DMS 273 (cell line): Measurements from ENCODE around the gene NFIB.

Experiments
- DNase-seq: peaks from one replicate; lab custom pipeline; 2025; ENCODE audit not compliant: unreplicated experiment; lab: John Stamatoyannopoulos, UW

Gene NFIB

DNA sequence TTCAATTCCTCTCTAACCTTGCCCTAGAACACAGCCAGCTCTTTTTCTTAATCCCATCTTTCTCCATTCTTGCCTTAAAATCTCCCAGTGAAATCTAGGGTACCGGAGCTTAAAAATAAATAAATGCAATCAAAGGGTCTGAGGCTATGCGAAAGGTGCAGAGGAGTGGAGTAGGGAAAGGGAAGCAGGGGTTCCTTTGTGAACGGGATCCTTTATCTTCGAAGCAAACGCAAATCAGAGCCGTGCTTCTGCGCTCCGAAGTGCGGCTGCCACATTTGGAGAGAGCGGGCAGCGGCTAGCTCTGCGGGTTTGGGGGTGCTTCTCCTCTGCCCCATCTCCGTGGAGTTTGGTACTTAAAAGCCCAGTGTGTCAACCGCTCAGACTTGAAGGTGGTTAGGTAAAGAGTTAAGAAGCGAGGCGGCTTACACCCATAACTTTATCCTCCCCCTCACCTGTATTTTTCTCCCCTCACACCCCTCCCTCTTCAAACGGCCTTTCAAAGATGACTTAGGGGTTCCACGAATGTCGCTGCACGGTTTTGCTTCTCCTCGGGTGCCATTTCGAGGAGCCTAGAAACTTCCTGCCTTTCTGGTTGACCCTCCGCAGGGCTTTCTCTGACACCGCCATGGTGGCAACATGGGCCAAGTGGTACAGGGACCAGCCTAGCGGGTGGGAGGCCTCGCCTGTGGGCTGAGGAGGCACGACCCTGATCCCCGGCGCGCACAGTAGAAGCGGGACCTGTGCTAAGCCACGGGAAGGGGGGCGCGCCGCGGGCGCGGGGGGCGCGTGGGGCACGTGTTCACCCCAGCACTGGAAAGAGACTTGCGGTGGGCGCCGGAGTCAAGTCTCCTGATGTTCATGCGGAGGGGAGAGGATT, 31.7 kb upstream of the NFIB start:
- DNase-seq: no peak

DNA sequence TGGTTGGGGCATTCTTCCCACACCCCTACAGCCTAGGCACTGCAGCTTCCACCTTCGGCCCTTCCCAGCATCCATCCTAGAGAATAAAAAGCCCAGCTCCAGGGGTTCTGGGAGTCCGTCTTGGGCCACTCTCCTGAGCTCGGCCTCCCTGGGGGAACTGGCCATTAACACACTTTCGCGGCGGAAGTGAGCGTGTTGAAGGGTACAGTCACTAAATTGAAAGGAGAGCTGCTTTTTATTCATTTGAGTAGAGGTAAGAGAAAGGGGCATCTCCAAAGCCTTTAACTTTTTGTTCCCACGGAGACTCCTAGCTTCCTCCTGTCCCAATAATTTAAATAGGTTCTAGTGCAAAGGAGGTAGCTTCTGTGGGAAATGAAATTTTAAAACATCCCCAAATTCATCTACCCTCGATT, 31.0 kb upstream of the NFIB start:
- no peak for DNase-seq

DNA sequence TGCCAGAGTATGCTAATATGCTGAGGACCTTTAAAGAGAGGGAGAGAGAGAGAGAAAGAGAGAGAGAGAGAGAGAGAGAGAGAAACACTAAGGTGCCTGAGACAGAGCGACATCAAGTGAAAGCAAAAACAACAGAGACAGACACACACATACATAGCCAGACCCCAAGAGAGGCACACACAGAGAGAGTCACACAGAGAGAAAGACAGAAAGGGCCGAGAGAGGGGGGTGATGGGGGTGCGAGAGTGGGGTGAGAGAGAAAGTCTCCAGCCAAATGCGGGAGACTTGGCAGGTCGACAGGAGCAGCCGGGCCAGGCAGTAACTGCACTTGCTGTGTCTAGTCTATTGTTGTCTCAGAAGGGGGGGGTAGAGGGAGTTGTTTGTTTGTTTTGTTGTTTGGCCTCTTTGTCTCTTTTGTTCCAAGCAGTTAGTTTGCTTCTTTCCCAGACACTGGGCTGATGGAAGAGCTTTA, 30.1 kb upstream of the NFIB start:
- DNase-seq: peak; percentile 43

DNA sequence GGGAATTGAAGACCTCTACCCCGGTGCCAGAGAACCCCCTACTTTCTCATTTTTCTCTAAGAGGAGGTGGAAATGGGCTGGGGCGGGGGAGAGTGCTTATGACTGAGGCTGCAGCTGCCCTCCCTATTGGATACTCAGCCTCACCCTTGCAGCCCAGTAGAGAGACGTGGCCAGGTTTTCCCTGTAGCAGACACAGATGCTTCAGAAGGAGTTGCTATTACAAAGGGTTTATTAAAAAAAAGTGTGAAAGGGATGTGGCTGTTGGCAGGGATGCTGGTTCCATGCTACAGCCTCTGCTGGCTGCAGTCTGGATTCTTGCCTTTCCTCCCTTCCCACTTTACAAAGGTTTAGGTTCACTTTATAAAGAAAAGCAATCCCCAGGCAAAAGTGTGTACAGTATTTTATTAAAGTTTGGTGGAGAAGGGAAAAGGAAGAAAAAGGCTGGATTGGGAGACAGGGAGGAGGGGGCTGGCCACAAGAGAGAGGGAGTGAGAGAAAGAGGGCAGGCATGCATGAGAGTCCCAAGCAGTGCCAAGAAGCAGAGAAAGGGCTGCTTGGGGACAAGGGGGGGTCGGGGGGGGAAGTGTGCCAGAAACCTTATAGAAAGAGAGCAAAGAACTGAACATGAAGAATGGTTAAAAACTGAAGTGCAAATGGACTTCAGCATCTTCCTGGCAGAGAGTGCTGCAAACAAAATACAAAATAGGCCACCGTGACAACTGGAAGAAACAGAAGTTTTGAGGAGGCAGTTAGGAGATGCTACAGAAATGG, 29.5 kb upstream of the NFIB start:
- peak; percentile 10 for DNase-seq

DNA sequence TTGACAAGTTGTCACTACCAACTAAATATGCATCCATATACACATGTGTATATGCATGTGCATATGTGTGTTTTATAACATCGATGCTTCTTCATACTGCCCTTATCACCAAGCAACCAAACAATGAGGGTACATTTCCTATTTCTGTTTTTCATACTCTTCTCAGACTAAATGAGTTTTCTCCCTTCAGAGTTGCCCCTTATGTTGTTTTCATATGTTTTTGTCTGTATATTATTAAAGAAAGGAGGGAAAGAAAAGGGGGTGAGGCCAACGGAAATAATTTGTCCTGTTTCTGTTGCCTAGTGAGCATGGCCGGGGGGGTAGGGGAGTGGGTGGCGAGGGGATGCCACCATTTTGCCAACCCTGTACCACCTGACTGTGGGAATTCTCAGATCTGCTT, 28.8 kb upstream of the NFIB start:
- no peak for DNase-seq

DNA sequence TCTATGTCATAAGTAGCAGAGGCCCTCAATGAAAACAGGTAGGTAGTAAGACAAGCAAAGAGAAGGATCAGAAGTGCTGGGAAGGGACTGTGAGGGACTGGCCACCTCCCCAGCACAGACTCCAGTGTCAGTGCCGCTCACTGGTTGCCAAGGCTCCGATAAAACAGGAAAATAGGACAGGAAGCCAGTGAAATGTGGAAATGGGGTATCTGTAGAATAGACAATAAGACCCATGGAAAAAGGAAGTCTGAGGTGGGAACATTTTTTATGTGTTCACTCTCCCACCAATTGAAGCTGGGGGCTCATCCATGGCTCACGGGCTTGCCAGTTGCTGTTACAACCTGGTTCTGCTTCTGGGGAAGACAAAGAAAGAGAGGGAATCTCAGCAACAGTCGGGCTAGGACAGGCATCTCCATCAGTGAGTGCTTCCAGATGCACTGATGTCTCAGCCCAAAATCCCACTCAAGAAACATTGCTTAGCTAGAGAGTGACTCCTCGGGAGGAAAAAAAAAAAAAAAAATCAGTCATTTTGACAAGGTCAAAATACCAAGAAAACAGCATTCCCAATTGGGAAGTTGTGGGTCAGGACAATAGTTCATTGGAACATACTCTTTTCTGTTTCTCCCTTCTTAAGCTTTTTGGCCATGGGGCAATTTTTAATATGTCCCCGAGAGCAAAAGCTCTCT, 27.6 kb upstream of the NFIB start:
- DNase-seq: no peak

DNA sequence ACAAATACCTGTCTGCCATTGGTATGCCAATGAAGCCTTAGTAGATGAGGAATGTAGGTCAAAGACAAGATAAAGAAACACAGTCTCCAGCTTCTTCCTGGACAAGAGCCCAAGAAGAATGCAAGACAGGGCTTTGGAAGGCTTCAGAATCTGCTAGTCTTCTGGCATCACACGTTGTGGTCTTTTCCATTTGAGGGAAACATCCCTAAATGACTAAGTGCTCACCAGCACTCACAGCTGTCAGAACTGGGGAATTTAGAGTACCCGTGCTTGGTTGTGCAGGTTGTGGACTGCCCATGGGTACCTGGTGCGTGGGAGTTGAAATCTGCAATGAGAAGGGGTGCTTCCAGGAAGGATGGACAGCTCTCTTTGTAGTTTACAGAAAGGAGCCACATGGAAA, 27.1 kb upstream of the NFIB start:
- DNase-seq: no peak

DNA sequence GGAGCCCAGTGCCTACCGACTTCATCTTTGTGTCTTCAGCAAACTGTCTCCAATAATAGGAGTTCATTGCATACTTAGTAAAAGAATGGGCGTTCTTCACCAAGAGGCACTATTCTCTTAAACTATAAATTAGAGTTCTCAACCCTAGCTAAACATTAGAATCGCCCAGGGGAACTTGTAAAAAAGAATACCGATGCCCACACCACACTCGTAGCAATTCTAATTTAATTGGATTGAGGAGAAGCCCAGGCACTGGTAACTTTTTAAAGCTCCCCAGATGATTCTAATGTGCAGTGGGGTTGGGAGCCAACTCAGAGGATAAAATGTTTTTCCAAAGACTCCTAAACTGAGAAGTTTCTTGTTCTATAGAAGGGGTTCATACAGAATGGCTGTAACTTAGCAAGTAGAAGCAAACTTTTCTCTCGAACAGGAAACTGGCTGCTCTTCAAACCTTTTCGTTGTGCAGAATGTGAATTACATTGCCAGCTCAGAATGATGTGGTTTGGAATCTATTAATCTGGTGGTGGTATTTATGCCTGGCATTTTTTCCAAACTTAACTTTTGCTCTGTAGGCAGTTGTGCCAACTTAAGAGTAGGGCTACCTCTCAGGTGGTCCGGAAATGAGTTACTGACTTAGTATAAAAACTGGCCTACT, 26.4 kb upstream of the NFIB start:
- no peak for DNase-seq

DNA sequence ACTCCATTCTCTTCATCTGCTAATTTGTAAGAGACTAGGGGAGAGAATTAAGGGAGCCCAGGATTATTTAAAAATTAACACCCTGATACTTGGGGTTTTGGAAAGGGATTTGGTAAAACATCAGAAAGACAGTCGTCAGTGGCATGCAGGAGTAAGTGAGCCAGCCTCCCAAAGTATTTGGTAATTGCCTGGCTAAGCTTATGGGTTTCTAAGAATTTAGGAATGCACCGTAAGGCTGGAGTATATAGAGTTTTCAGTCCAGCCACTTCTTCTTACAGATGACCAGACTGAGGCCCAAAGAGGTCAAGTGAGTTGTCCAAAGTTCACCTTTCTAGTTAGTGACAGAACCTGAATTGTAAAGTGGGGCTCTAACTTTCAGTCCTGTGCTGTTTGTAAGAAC, 25.8 kb upstream of the NFIB start:
- no peak for DNase-seq

DNA sequence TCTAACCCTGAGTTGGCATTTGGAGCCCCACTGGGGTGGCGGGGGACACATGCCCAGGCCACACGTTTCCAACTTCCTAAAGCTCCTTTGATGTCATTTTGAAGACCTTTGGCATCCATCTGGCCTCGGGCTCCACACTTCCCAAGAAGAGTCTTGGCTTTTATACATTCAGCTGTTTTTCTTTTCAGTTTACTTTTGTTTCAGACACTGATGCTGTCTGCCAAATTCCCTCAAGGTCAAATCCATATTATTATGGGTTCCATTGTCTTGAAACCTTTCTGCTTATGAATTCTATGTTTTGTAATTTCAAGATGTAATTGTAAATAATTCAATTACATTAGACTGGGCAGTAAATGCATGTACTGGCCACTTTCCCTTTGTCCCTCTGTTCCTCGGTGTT, 23.7 kb upstream of the NFIB start:
- no peak for DNase-seq

DNA sequence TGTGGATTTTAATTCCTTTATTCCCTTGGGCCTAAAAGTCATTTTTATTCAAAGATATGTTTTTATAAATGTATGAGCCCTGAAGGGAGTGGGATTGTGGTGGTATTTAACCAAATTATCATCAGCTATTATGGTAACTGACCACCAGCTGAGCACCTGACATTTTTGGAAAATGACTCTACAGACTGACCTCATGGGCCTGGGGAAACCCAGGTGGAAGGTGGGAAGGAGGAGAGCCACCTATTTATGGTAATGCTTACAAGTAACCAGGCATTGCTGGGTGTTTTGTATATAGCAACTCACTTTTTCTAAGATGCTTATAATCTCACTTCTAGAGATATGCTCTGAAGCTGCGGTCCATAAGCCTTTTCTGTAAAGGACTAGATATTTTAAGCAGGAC, 22.3 kb upstream of the NFIB start:
- no peak for DNase-seq

DNA sequence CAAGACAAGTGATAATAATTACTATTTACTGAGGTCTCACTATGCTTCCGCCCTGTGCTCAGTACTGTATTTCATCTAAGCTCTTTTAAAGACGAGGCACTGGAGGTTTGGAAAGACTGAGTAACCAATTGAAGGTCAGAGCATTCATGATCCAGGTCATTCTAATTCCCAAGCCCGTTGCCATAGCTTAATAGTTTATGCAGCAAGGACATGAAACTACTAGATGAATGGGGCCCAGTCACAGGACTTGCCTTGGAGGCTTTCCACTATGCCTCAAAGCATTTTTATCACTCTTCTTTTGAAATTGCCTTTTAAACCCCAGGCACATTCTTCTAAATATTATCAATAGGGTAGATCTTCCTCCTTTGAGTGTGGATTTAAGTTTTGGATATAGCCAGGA, 17.2 kb upstream of the NFIB start:
- no peak for DNase-seq

DNA sequence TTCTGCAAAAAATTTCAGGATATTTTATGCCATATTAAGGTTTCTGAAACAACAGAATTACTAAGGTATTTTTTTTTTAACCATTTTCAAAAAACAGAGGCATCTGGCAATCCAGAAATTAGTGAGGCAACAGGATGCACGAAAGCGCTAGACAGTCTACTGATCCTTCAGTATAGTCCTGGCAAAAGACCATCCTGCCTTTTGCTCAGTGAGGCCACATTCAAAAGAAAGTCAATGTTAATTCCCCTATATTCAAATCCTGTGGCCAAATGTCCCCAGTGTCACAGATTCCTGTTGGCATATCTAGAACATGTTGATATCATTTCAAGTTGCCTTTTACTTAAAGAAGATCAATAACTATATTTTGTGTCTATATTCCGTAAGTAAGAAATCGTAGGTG, 13.1 kb upstream of the NFIB start:
- peak; percentile 50 for DNase-seq

DNA sequence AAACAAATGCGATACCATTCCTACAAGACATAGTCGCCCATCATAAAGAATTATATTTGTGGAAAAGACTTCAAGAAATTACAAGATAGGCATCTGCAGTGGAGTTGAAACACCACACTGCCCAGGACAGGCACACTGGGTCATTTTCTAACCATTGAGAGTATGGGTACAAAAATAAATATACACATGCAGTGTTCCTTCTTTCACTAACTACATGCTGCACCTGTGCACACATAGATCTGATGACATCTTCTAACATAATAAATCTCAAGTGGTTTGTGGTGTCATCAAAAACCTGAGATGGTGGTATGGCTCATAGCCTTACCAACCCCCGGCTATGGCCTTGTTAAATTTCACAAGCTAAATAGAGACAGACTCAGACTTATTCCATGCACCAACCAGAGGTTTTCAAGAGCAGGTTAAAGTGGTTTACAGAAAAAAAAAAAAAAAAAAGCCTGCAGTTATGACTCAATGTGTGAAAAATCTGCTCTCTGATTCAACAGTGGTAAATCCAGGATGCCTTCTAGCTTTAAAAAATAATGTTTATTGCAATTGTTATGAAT, 12.4 kb upstream of the NFIB start:
- DNase-seq: peak; percentile 61

DNA sequence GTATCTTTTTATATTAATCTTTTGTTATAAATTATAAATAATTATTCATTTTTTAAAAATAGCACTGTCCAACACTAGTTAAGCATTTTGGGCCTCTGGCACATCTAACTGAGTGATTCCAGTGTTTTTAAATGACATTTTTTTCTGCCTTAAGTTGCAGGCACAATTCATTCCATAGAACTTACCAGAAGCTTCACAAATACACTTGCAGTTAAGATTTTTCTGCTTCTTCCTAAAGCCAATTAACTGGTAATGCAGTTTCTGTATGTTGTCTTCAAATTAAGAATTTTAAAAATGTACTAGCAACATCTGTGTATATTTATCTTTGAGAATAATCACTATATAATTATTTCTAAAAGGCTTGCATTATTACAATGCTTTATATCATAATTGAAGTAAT, 11.2 kb upstream of the NFIB start:
- DNase-seq: no peak

DNA sequence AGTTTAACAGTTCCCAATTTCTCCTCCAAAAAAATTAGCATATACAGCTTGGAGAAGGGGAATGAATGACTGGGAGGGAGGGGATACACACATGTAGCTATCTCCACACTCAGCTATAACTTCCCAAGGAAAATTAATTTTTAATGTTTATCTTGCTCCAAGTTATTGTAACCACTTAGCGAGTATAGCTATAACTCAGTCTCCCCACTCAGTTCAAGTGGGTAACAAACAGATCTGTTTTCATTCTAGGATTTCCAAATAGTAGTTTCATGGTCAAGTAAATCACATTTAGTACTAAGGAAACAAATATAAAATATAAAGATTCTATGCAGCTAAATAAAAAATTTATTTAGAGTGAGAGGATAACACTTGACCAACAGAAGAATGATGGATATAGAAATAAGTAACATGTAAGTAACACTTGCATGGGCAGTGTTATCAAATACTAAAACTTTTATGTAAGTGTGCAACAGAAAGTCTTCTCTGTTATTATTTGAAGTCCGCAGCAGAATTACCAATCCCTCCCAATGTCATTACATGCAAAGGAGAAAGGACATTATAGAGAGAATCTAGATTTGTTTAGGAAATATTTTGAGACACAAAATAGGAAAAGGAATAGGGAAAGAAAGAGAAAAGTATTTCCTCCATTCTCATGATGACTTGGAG, 10.2 kb upstream of the NFIB start:
- DNase-seq: peak; percentile 35

DNA sequence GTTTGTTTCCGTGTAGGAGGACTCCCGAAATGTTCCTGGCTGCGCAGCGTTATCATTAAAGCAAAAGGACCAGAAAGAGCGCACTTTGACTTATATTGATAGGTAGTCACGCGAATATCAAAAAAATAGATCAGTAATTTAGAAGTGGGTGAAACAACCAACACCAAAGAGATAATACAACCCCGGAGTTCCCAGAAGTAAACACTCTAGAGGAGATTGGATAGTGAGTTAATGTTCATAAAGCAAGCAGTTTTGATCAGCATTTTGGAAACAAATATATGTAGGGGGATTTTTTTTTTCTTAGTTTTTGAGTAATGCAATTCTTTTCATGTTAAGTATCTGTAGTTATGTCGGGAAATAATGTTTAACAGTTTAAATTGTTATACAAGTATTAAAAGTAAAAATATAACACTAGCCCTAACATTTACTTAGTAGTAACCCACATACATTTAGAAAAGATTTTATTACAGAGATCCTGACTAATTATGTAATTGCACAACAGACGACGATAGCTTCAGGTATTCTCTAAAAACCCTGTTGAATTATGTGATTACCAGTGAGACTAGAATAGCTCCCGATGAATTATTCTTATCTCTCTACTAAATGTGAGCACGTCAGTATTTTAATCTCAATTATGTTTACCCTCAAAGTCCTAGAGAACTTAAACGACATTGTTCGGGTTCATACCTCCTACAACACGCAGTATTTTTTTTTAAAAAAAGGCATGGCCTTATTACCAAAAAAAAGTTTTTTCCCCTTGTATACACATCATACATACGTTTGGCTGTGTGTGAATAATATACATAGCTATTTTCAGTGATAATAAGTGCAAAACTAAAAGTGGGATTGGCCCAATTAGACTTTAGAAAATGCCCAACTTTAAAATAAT, 9.4 kb upstream of the NFIB start:
- DNase-seq: peak; percentile 38

DNA sequence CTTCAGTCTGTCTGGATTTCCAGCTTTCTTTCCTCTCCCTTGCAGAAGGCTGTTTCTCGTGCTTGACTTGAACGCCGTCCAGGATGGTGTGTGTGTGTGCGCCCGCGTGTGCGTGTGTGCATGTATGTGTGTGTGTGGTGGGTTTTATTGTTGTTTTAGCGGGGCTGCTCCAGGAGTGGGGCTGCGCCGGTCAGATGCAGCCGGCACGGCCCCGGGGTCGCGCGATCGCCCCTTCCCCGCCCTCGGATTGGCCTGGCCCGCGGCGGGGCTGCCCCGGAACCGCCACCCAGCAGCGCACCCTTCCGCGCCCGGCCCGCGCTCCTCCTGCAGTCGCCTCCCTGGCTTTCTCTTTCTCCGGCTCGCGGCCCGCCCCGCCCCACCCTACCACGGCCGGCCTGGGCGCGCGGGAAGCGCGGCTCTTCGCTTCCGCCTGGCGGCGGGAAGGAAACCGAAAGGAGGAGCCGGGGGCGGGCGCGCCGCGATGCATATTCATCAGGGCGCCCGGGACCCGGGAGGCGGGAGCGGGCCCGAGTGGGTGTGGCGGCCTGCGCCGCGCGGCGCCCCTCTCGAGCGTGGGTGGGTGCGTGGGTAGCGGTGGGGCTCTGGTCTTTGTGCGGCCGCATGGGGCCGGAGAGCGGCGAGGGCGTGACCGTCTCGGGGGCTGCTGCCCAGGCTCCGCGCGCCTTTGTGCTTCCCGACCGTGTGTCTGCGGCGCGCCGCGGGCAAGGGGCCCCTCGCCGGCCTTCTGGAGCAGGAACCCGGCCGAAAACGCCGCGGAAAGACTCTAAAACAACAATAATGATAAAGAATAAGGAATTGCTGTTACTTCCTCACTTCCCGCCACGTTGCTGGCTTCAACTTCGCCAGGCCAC, 8.5 kb upstream of the NFIB start:
- peak; percentile 98 for DNase-seq
